Stimulated activated CD8-positive, alpha-beta memory T cell treated with anti-CD3 and anti-CD28 coated beads, Interleukin-12 subunit alpha, Interleukin-12 subunit beta, amount 100 ng/mL, for 24 hours (primary cell): ENCODE results near the gene SNTG2.

Experiments
- DNase-seq: peaks from one replicate; pipeline ENCODE4 v3.0.0-alpha.2; 2020; ENCODE audit errors: extremely low read depth

The SNTG2 gene

DNA sequence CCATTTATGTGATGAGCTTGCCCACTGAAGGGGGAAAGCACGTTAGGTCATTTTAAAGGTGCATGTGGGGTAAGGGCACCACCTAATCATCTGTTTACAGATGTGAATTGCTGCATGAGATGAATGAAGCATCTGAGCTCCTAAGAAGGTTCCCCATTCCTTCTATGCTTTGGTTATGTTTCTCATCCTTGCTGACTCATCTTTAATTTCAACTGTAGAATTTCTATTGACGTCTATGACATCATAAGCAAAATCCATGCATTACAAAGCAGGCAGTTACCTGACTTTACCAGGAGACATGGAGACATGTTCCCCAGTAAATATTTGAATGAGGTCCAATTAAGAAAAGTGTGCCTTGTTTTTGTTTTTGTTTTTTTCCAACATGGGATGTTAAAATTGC lies 2.8 kb downstream of the SNTG2 start:
- DNase-seq: no peak

DNA sequence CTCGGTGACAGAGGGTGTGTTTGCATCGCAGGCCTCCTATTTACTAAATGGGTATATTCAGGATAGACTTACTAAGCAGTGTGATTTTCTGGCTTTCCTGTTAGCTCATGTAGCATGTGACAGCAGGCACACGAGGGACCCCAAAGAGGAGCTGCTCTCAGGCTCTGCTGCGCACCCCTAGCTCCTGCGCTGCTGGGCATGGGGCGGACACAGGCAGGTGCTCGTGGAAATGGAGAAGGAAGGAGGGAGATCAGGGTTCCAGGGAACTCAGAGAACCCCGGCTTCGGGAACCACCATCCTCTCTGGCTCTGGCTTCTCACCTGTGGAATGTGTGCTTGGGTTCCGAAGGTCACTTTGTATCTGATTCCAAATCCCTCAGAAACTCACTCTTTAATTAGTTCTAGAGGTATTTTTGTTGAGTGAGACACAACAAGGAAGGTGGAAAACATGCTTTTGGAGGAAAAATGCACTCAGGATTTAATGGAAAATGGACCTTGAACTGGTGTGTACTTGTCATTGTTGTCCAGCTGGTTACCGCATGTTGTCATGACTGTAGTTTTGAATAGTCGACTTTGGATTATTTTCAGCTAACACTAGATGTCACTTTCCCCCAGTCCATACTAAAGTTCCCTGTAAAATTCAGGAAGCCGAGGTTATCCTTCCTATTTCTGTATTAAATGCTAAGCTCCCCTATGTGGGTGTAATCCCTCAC lies 3.5 kb downstream of the SNTG2 start:
- no peak for DNase-seq

DNA sequence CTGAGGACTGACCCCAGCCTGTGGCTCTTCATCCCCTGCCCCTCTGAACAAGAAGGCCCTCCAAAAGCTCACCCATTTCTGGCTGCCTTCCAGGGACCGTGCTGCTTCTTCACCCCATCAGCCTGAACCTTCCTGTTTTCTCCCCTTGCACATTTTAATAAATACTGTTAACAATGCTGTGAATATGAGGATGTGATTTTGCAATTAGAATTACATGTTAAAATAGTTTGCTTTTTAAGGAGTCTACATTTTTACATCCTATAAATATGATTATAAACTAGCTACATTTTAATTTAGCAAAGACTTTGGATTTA lies 4.0 kb downstream of the SNTG2 start:
- no peak for DNase-seq

DNA sequence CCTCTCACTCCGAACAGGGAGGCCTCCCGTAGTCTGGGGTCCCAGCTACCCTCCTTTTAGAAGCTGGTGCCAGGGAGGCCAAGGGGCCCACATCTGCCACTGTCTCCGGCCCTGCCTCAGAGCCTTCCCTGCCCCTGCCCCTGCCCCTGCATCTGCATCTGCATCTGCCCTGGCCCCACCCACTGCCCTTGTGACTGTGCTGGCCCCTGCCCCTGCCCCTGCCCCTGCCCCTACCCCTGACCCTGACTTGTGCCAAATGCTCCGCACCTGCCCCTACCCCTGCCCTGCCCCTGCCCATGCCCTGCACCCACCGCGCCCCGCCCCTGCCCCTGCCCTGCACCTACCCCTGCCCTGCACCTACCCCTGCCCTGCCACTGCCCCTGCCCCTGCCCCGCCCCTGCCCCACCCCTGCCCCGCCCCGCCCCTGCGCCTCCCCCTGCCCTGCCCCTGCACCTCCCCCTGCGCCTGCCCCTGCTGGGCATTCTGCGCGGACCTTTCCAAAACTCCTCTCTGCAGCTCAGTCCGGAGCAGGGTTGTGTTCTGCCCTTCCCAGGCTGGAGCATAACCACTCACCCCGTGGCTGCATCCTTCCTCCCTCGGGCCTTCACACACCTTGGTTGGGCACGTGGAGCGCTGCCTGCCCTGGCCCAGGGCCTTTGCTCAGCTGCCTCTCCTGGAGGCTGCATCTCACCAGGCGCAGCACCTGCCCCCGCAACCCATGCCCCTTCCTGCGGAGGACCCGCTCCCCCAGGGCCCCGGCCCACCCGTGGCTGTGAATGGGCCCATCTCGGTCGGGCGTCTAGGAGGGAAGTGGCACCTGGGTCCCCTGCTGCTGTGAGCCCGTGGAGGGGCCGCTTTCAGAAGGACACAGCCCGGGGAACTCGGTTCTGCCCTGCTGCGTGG lies 5.4 kb downstream of the SNTG2 start:
- DNase-seq: no peak

DNA sequence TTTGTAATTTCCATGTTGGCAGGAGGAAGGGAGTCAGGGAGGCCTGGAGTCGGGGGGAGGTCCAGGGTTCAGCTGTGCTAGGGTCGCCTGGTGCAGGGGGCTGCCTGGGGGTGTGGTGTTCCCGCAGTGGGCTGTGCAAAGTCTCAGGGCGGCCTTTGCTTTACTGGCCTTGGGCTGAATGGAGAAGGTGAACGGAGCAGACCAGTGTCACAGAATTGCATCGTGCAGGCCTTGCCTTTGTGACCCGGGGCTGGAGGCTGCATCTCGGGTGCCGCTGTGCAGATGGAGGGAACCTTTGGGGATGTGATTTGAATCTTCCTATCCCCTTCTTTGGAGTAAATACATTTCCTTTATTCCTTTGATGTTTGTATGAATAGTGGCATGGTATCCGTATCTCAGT lies 8.8 kb downstream of the SNTG2 start:
- no peak for DNase-seq

DNA sequence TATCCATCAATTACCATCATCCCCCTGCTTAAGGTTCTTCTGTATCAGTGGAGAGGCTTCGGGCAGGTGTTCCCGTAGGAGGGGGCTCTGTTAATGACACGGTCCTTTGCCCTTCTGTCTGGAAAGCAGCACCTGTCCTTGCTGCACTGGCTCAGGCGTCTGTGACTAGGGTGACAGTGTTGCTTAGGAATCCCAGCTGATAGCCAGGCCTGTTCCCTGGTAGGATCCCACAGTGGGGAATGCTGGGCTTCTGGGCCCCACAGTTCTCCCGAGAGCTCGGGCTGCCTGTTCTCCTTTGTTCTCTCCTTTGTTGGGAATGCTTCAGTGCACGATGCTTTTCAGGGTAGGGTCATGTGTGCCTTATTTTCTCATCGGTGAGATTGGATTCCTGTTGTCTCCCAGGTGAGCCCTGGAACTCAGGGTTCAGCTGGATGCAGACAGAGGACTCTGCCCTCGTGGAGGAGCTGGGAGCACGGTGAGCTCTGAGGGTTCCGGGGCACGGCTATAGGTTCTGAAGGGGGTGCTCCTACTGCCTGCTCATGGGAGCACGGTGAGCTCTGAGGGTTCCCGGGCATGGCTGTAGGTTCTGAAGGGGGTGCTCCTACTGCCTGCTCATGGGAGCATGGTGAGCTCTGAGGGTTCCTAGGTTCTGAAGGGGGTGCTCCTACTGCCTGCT lies 9.6 kb downstream of the SNTG2 start:
- no peak for DNase-seq

DNA sequence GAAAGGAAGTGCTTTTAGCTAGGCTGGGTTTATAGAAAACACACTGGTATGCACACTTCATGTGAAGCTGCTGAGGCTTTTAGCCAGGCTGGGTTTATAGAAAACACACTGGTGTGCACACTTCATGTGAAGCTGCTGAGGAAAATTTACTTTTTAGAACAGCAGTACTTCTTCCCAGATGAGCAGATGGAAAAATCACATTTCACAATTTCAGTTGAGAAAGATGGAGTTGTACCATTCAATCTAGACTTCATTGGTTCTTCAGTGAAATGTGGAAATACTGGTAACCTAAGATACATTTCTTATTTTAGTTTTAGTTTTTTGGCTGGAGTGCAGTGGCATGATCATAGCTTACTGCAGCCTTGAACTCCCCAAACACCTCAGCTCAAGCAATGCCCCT lies 11.1 kb downstream of the SNTG2 start:
- no peak for DNase-seq

DNA sequence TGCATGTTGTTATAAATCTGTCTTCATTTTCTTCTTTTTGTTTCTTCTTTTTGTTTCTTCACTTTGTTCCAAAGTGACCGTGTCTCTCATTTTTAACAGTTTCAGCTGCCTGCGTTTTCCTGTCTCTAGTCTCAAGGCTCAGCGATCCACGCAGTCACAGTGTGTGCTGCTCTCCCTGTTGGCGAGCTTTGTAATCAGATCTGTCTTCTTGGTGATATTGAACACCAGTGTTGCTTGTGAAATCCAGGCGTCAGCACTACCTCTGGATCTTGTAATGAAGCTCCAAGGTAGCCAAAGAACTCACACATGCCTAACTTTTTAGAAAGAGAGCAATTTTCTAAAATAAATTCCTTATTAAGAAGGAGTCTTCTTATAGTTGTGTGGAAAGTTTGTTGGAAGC lies 13.2 kb downstream of the SNTG2 start:
- no peak for DNase-seq

DNA sequence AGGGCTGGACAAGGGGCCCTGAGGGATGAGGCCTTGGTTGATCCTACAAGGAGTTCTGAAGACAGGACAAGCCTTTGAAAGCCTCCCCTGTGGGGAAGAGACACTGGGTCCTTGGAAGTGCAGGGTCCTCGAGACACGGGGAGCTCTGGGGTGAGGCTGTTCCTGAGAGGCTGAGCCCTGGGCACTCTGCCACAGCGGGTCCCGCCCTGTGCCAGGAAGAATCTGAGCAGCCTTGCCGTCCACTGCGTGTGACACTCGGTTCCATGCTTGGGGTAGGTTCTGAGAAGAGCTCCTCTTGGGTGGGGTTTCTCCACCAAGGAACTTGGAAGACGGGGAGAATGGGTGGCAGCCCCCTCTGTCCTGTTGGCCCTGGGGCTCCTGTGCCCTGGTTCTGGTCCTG lies 13.9 kb downstream of the SNTG2 start:
- DNase-seq: no peak

DNA sequence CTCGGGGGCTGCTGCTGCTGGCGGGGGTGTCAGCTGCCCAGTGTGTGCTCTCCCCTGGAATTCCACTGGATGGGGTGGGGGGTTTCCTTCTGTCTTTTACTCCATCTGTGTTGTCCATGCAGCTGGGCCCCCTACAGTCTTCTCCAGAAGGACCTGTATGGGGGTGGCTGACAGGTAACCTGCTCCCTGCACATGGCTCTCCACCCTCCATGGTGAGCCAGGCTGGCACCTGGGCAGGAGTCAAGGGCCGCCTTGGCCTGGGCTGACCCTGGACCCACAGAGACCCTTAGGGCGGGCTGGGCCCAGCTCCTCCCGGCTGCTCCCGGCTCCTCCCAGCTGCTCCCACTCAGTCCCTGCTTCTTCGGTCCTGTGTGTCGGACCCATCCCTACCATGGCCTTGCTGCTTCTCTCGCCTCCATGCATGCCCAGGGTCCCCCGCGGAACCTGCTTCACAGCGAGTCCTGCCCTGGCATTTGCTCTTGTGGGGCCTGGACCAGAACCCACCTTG lies 15.0 kb downstream of the SNTG2 start:
- no peak for DNase-seq

DNA sequence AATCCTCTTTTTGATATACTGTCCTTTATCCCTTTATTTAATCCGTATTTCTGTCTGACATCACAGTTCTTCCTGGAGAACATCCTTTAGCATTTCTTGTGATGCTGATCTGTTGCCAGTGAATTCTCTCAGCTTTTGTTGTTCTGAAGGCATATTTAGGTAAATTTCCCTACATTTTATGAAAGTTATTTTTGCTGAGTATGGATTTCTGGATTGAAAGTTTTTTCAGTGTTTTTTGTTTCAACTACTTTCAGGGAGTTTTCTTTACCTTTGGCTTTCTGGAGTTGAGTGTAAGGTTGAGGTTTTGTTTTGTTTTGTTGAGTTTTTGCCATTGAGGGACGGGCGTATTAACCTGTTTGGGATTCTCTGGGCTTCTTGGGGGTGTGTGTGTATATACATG lies 22.5 kb downstream of the SNTG2 start:
- no peak for DNase-seq

DNA sequence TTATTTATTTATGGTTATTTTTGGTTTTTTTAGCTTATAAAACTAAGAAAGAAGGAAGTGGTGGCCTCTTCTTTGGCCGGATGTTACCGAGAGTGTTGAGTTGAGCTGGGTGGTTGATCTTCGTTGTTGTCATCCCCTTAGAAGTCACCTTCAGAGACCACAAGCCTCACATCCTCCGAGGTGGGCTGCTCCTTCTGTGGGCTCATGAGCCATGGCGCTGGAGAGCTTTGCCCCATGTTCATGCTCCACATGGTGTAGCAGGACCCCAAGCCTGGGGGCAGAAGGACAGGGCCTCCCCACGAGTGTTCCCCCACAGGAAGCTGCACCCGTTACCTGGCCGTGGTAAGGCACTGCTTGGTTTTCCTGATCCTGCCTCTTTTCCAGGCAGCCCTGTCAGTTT lies 23.4 kb downstream of the SNTG2 start:
- DNase-seq: no peak

DNA sequence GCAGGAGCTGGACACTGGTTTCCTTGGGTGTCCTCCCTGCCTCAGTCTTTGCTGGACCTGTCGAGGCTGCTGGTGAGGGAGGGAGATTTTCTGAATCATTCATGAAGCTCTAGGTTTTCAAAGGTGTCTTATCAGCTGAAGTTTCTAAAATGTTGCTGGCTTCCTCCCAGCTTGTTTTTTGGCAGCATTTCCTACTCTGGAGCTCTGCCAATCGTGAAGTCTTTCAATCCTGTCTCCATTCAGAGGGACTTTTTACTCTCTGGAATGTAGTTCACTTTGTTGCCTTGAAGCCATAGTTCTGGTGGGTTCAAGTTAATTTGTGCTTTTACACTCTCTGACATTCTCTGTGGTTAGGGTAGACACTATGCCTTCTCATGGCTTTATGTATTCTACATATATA lies 23.9 kb downstream of the SNTG2 start:
- DNase-seq: no peak

DNA sequence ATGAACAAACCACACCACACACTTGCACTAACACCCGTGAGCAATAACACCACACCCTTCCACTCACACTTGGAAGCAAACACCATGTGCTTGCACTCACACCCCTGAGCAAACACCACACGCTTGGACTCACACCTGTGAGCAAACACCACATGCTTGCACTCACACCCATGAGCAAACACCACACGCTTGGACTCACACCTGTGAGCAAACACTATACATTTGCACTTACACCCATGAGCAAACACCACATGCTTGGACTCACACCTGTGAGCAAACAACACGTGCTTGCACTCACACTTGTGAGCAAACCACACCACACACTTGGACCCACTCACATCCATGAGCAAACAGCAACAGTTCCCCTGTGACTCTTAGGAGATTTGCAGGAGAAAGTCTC lies 24.4 kb downstream of the SNTG2 start:
- no peak for DNase-seq

DNA sequence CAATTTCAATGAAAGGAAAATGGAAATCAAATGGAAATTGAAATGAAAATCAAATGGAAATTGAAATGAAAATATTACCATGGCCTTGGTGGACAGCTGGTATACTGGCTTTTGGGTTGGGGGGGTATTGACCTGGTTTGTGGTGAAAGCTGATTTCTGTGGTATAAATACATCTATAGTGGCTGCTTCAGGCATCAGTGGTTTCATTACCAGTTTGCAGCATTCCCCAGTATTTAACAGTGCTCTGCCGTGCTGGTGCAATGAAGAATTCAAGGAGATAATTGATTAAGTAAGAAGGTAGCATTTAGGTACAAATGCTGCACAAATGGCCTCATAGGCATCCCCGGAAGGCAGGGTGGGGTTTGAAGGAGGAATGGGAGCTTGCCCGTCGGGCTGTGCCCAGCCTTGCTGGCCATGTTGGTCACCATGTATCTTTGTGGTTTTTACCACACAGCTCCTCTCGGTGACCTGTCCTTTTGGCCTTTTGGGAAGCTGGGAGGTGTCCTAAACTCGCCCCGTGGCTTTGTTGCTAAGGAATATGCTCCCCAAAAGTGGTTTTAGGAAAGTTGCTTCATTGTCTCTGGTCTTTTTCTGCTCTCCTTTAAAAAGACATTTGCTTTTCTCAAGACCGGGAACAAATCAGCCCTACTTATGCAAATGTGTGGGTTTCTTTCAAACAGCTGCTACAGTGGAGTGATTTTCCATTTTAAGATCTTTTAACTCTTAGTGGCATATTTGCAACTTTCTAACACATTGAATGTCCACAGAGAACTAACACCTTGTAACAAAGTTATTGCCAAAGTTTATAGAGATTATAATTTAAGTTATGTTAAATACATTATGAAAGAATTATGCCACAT lies 28.6 kb downstream of the SNTG2 start:
- DNase-seq: no peak

DNA sequence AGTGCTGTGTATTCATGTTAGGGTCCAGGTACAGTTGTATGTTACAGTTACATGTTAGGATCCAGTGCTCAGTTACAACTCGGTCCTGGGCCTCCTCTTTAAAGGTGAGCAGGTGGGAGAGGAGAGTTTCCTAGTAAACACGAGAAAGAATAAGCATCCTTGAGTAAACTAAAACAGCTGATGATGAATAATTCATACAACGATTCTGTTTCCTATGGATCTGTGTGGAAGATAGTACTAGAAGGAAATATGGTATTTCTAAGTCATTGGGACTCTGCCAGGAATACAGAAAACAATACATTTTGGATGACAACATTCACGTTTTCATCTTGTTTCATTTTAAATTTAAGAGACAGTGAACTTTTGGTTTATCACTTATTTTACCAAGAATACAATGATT lies 29.5 kb downstream of the SNTG2 start:
- DNase-seq: no peak

DNA sequence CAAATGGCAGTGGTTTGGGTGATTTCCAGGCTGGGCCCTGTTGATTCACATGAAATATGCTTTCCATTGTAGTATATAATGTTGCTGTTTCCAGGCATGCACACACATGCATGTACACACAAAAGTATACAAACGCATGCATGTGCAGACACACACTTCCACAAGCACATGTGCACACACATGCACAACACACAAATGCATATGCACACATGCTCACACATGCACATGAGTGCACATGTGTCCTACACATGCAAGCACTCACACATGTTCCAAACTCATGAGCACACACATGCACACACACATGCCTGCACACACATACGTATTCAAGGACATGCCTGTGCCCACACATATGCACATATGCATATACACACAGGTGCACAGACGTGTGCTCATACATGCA lies 30.6 kb downstream of the SNTG2 start:
- no peak for DNase-seq

DNA sequence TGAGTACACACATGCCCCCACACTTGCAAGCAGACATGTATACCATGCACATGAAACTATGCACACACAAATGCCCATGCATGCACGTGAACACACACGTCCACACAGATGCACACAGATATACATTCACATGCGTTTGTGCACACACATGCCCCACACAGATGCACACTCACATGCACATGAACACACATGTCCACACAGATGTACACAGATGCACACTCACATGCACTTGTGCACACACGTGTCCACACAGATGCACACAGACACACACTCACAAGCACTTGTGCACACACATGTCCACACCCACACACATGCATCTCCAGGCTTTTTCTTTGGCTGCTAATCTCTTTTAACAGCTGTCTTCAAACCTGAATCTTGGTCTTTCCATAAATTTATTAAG lies 31.1 kb downstream of the SNTG2 start:
- no peak for DNase-seq

DNA sequence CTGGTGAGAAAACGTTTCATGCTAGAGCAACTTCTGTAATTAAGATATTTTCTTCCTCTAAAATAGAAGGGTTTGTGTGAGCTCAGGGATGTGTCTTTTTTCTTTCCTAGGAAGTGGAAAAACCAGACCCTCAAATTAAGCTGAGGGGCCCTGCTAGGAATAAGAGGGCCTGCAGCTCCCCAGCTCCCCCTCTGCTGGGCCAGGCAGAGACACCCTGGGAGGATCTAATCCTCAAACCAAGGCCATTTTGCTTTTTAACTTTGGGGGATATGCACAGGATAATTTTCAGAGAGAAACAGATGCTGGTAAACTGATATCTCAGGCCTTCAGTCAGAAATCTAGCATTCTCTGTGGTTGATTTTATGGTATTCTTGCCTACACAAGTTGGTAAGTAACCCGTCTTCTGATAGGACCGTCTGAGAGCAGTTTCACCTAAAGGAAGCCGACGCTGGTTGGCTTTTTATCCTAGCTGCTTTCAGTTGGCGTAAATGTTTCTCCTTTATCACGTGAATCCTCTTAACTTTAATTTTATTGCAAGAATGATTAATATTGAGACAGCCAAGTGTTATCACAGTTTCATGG lies 34.8 kb downstream of the SNTG2 start:
- no peak for DNase-seq

DNA sequence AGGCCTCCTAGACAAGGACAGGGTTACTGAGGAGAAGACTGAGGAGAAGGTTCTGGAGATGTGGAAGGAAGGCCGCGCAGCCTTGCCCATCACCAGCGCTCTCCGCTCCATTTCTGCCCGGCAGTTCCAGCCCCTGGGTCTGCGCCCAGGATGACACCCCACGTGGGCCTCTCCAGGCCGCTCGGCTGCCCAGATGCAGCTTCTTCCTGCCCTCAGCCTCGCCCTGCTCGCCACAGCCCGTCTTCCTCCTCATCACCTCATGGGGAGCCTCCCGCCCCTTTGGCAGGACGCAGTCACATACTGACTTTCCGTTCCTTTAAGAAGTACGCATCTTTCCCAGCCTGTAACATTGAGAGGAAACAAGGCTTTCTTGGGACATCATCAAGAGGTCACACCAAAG lies 37.1 kb downstream of the SNTG2 start:
- DNase-seq: no peak

DNA sequence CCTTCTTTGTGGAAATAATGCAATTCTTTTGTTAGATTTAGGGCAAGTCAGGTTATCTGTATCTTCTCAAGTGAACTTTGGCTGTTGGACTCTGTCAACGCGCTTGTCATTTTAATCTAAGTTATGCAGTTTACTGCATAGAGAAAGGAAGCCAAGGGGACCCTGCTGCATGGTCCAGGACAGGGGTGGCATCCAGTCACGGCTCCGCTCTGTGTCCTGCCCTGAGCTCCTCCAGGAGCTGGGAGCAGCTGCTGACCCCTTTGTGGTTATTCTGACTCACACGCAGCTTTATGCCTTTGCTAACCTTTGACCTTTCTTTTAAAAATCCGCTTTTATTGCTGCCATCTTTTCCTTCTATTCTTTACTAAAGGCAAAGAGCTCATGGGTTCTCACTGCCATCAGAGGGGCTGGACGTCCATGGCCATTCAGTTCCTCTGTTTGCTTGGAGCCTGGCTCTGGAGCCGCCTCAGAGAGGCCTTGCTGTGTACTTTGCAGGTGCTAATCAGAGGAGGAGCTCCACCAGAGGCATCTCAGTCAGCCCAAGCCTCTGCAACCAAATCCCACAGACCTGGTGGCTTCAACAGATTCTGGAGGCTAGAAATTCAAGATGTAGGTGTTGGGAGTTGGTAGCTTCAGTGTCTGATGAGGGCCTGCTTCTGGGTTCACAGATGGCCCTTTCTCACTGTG lies 39.3 kb downstream of the SNTG2 start:
- no peak for DNase-seq
